NT2/D1 (cell line): ENCODE measurements around the gene PIRT.

ENCODE experiments used
- YY1 ChIP-seq: IDR thresholded peaks from 2 replicates; pipeline ENCODE4 v1.6.1; 2011; ENCODE audit not compliant: insufficient read length, insufficient read depth
- ZNF274 ChIP-seq: IDR thresholded peaks from 2 replicates; pipeline ENCODE4 v1.6.1; 2011; ENCODE audit warnings: mild to moderate bottlenecking, low read depth, low read length

DNA sequence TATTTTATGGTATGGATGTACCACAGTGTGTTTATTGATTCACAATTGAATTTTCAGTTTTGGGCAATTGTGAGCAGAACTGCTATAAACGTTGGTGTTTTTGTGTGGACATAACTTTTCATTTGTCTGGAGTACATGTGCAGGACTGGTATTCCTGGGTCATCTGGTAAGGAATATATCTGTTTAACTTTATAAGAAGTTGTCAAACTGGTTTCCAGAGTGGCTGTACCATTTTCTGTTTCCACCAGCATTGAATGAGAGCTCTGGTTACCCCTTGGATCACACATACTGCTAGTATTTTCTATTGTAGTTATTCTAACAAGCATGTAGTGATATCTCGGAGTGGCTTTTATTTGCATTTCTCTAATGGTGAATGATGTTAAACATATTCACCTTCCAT, 58.3 kb downstream of the PIRT start:
- TF ChIP-seq YY1: no peak
- no peak for TF ChIP-seq ZNF274
